ENCODE results near the gene MICALL1. TPM values are rescaled to one million over a fixed set of nuclear protein-coding genes. Genes with fewer than 3 reads are reported as not detected.

MICALL1 gene, protein sequence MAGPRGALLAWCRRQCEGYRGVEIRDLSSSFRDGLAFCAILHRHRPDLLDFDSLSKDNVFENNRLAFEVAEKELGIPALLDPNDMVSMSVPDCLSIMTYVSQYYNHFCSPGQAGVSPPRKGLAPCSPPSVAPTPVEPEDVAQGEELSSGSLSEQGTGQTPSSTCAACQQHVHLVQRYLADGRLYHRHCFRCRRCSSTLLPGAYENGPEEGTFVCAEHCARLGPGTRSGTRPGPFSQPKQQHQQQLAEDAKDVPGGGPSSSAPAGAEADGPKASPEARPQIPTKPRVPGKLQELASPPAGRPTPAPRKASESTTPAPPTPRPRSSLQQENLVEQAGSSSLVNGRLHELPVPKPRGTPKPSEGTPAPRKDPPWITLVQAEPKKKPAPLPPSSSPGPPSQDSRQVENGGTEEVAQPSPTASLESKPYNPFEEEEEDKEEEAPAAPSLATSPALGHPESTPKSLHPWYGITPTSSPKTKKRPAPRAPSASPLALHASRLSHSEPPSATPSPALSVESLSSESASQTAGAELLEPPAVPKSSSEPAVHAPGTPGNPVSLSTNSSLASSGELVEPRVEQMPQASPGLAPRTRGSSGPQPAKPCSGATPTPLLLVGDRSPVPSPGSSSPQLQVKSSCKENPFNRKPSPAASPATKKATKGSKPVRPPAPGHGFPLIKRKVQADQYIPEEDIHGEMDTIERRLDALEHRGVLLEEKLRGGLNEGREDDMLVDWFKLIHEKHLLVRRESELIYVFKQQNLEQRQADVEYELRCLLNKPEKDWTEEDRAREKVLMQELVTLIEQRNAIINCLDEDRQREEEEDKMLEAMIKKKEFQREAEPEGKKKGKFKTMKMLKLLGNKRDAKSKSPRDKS
- polyA plus RNA-seq: 4.7 TPM

DNA sequence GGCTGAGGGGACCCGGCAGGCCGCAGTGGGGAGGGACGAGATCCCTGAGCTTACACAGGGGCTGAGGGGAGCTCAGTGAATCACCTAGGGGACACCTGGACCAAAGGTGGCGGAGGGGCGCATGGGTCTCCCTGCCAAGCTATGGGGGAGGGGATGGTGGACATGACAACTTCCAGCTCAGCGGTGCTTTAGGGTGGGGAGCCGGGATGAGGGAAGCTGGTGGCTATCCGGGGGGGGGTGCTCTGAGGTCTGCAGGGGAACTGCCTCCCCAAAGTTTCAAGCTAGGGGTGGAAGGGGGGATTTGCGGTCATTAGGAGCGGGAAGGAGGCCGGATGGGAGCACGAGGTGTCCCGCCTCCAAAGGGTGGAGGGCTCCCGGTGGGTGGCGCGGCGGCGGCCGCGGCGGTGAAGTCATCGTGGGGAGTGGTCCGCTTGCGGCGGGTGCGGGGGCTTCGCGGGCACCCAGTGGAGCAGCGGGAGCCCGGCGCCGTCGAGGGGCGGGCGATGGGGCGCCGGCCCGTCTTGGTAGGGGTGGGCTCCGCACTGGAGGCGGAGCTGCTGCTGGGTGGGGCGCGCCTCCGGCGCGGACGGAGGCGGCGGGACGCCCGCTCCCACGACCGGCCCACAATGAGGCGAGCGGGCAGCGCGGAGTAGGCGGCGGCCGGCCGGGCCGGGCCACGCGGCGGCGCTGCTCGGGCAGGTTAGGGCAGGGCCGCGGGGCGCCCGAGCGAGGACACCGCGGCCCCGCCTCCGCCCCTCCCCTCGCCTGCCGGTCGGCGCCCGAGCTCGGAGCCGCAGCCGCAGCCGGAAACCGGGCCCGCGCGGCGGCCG lies at the start of gene MICALL1:
Gene MICALL1, plus strand, starts transcription at position 764 of the 830 bp plus-strand sequence. CDS start 126 bp downstream, outside the sequence.
- Mint-ChIP-seq H3K27ac (peak within 1 kb of the TSS; percentile 70 to 91 (median 82)), H3K36me3 (peaks cover 6% of the 10 kb centered on the region), H3K4me3 (peak within 1 kb of the TSS; percentile 78 to 95 (median 86)), H3K9me3 (no peaks in the 10 kb centered on the region), H3K27me3 (no peaks in the 10 kb centered on the region), H3K4me1 (peaks cover 9 to 24% (median 14%) of the 10 kb centered on the region in 3 donors)

DNA sequence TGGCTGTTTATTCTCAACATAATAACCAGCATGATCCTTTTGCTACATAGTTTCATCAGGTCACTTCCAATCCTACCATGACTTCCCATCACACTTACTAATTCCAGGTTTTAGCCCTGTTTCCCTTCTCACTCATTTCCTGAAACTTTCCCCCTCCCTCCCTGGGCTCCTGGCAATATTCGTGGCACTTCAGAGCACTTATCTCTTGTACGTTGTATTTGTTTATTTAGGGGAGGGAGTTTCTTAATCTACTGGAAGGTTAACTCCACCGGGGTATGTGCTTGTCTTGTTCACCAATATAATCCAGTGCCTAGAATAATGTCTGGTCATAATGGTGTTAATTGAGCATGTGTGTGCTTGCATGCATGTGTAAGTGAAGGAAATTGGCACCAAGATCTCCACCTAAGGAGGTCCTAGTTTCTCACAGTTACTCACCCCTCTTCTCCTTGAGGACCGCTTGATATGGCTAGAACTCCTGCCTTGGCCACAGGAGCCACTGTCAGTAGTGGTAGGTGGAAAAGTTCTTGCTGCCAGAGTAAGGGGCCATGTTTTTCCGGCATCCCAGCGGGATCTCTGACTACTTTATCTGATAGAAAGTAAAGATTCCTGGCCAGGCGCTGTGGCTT lies 45.2 kb upstream of the MICALL1 start:
- peaks cover 2% of the 10 kb centered on the region for H3K36me3 Mint-ChIP-seq
- H3K27ac Mint-ChIP-seq: no peak overlapping the region
- no peaks in the 10 kb centered on the region for H3K27me3 Mint-ChIP-seq
- no peaks in the 10 kb centered on the region for H3K9me3 Mint-ChIP-seq
- H3K4me3 Mint-ChIP-seq: no peak overlapping the region
- peaks cover 0 to 5% (median 2%) of the 10 kb centered on the region in 3 donors for H3K4me1 Mint-ChIP-seq

DNA sequence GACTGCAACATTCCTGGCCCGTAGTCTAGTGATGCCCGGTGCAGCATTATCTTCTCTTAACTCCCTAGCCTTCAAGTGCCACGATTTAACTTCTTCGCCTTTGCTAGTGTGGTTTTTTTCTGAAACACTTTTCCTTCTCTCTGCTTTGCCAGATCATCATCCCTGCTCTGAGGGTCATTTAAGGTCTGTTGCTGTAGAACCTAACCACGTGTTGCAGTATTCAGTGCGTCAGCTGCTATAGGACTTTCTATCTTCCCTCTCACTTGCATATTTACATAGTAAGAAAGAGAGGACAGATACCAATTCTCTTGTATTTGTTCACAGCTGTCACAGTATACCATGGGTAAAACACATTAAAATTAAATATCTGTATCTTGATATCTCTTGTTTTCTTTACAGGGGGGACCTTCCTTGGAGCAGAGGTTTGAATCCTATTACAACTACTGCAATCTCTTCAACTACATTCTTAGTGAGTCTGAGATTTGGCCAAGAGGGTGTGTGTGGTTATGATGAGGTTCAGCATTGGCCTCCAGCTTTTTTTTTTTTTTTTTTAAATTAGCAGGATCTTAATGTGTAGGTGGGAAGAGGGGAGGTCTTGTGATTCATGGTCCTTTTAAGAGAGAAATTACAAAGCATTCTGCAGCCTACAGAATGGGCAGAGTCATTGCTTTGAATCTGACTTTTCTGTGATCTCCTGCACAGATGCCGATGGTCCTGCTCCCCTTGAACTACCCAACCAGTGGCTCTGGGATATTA lies 43.3 kb upstream of the MICALL1 start:
- H3K27me3 Mint-ChIP-seq: no peaks in the 10 kb centered on the region
- H3K4me1 Mint-ChIP-seq: peaks cover 0 to 5% (median 2%) of the 10 kb centered on the region in 3 donors
- H3K27ac Mint-ChIP-seq: no peak overlapping the region
- H3K36me3 Mint-ChIP-seq: peaks cover 2% of the 10 kb centered on the region
- no peaks in the 10 kb centered on the region for H3K9me3 Mint-ChIP-seq
- no peak overlapping the region for H3K4me3 Mint-ChIP-seq

DNA sequence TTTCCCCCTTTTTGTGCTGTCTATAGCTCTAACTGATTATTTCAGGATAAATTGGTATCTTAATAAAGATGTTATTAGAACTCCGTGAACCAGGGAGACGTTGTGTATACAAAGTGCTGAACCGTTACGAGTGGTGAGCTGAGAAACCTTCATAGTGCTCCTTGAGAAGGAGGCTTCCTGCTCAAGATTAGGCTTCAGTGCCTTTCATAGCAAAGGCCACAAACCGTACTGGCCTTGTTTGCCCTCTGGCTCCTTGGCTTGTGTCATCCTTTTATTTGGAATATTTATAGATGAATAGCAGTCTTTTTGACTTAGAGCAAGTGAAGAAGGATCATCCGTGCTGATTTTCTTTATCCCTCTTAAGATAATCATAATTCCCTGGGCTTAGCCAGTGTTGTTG lies 40.6 kb upstream of the MICALL1 start:
- no peaks in the 10 kb centered on the region for H3K27me3 Mint-ChIP-seq
- peaks cover 0 to 5% (median 2%) of the 10 kb centered on the region in 3 donors for H3K4me1 Mint-ChIP-seq
- H3K9me3 Mint-ChIP-seq: no peaks in the 10 kb centered on the region
- H3K36me3 Mint-ChIP-seq: peaks cover 2% of the 10 kb centered on the region
- H3K4me3 Mint-ChIP-seq: no peak overlapping the region
- no peak overlapping the region for H3K27ac Mint-ChIP-seq

DNA sequence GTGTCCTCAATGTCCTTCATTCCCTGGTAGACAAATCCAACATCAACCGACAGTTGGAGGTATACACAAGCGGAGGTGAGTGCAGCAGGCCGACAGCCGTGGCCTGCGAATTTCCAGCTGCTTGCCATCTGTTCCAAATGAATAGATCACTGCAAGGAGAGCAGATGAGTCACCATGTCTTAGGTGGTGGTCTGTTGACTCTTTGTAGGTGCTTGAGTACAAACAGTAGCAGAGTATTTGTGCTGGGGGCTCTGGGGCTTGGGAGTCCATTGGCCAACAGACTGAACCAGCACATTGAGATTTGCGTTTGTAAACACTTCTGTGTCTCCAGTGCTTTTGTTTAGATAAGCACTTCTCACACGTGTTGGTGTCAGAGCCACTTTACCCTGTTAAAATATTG lies 35.8 kb upstream of the MICALL1 start:
- H3K36me3 Mint-ChIP-seq: peaks cover 2% of the 10 kb centered on the region
- H3K9me3 Mint-ChIP-seq: no peaks in the 10 kb centered on the region
- no peak overlapping the region for H3K4me3 Mint-ChIP-seq
- no peak overlapping the region for H3K27ac Mint-ChIP-seq
- no peaks in the 10 kb centered on the region for H3K27me3 Mint-ChIP-seq
- H3K4me1 Mint-ChIP-seq: no peaks in the 10 kb centered on the region

DNA sequence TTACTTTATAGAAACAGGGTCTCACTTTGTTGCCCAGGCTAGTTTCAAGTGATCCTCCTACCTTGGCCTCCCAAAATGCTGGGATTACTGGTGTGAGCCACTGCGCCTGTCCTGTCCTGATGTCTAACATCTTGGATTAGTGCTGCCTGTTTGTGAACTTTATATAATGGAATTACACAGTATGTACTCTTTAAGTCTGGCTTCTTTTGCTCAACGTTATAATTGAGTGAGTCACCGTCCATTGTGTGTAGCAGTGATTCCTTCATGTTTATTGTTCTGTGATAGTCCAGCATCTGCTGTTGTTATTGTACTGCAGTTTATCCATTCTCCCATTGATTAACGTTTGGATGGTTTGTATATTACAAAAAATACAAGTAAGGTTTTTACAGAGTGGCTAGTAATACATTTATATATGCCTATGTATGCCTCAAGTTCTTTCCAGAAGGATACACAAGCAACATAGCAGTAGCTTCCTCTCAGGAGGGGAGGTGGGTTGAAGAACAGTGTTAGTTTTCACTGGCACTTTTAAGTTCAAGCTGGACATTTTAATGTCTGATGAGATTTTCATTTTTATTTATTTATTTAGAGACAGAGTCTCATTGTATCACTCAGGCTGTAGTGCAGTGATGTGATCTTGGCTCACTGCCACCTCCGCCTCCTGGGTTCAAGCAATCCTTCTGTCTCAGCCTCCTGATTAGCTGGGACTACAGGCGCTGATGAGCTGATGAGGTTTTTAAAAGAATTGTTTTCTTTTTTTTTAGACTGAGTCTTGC lies 25.2 kb upstream of the MICALL1 start:
- Mint-ChIP-seq H3K27me3 (no peaks in the 10 kb centered on the region), H3K36me3 (peaks cover 4% of the 10 kb centered on the region), H3K9me3 (no peaks in the 10 kb centered on the region), H3K4me1 (peaks cover 0 to 3% (median 3%) of the 10 kb centered on the region in 3 donors), H3K4me3 (no peak overlapping the region), H3K27ac (no peak overlapping the region)

DNA sequence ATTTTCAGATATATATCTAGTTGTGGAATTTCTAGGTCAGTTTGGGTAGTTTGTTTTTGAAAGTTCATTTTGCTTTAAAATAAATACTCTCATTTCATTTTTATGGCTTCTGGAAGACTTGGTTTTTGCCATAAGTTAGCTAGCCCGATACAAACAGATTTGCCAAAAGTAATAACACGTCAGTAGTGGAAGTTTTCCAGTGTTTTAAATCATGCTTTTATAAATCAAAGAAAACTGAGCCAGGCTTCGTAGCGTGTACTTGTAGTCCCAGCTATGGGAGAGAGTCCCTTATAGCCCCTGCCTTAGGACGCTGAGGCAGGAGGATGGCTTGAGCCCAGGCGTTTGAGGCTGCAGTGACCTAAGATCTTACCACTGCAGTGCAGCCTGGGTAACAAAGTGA lies 21.7 kb upstream of the MICALL1 start:
- no peak overlapping the region for H3K27ac Mint-ChIP-seq
- H3K9me3 Mint-ChIP-seq: no peaks in the 10 kb centered on the region
- no peak overlapping the region for H3K4me3 Mint-ChIP-seq
- H3K4me1 Mint-ChIP-seq: peaks cover 0 to 3% (median 2%) of the 10 kb centered on the region in 3 donors
- no peaks in the 10 kb centered on the region for H3K27me3 Mint-ChIP-seq
- peaks cover 2% of the 10 kb centered on the region for H3K36me3 Mint-ChIP-seq

DNA sequence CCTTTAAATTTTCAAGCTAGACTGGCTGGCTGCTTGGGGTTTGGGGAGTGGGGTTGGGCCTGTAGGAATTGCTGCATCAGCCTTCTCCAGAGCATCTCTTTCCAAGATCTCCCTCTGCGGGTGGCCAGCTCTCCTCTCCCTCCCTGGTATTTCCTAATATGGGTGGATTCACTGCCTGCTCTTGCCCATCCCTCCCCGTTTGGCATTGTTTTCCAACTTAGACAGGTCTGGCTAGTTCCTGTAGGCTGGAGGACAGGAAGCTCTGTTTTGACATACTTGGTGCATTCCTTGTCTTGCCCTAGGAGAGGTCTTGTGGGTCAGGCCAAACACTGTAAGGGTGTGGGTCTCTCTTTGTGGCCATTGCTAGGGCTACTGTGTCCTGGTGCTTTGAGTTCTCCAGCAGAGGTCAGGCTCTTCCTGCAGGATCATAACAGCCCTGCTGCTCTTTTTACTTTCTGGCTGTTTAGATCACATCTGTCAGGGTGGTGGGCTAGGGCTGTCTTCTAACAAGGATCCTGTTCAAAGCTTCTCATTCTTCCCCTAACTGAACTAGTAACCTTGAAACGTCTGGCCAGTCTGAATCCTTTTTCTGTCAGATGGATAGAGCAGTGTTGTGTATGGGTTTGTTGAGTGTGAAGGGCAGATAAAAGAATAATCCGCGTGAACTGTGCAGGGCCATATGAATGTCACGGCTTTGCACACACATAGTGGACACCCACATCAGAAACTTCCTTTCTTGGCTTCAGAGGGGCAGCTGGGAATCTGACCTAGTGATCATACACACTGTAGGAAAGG lies 18.3 kb upstream of the MICALL1 start:
- peak overlapping the region in 1 of 3 donors; percentile 50 for H3K27ac Mint-ChIP-seq
- H3K27me3 Mint-ChIP-seq: no peaks in the 10 kb centered on the region
- H3K4me3 Mint-ChIP-seq: no peak overlapping the region
- H3K36me3 Mint-ChIP-seq: peaks cover 2% of the 10 kb centered on the region
- peaks cover 0 to 3% (median 2%) of the 10 kb centered on the region in 3 donors for H3K4me1 Mint-ChIP-seq
- no peaks in the 10 kb centered on the region for H3K9me3 Mint-ChIP-seq

DNA sequence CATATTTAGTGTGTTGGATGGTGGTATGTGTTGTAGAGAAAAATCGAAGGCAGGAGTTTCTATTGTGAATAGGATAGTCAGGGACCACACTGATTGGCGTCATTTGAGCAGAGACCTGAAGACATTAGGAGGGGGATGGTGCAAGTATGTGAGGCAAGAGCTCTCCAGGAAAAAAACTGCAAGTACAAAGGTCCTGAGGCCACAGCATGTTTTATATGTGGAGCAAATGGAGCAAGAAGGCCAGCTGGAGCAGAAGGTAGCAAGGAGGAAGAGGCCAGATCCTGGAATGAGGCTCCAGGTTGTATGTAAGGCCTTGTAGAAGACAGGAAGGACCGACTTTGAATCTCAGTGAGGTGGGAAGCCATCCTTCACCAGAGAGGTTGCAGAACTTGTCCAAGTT lies 14.2 kb upstream of the MICALL1 start:
- H3K4me3 Mint-ChIP-seq: peak overlapping the region in 1 of 4 donors; percentile 46
- H3K9me3 Mint-ChIP-seq: no peaks in the 10 kb centered on the region
- H3K36me3 Mint-ChIP-seq: no peaks in the 10 kb centered on the region
- H3K4me1 Mint-ChIP-seq: peaks cover 10 to 12% (median 10%) of the 10 kb centered on the region in 3 donors
- no peaks in the 10 kb centered on the region for H3K27me3 Mint-ChIP-seq
- peak overlapping the region in 1 of 3 donors; percentile 4 for H3K27ac Mint-ChIP-seq

DNA sequence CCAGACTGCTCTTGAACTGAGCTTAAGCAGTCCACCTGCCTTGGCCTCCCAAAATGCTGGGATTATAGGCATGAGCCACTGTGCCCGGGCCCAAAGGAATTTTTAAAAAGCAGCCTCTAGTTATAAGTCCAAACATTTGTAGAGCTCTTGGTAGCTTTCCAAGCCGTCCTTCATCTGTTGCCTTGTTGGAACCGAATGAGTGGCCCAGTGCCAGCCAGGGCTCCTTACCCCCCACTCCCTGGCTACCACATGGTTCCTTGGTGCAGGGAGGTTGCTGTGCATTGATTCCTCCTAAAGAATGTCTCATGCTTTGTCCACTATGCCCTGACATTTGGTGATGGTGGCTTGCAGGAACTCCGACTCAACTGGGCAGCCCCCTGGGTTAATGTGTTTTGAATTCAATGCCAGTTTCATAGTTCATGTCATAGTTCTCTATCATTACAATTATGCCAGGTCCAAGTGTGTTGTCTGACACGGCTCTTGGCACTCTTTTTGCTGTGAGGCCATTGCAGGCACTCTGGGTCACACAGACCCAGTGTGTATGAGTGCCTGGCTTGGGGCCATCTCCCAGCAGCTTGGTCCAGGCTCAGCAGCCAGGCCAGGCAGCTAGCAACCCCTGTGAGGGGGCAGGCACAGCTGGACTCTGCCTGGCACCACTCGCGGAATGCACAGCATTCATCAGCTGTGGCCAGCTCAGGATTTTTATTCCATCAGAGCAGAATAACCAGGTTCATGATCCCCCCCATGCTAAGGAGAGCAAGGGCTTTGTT lies 13.3 kb upstream of the MICALL1 start:
- H3K9me3 Mint-ChIP-seq: no peaks in the 10 kb centered on the region
- H3K27me3 Mint-ChIP-seq: no peaks in the 10 kb centered on the region
- no peaks in the 10 kb centered on the region for H3K36me3 Mint-ChIP-seq
- peak overlapping the region in 1 of 3 donors; percentile 95 for H3K27ac Mint-ChIP-seq
- no peak overlapping the region for H3K4me3 Mint-ChIP-seq
- H3K4me1 Mint-ChIP-seq: peaks cover 10 to 14% (median 10%) of the 10 kb centered on the region in 3 donors

DNA sequence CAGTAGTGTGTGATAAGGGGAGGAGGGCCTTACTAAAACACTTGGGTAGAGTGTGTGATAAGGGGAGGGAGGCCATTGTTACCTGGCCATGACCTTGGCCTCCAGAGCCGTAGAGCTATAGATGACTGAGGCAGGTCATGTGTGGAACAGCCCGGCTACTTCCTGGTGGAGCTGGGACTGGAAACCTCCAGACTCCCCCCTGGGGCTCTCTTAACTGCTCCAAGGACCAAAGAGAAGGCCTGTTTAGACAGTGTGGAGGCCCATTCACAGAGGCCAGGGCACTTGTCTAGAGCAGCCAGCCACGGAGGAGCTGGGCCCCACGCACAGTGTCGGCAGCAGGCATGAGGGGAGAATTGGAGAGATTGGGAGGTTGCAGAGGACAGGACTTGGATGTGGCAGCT lies 12.5 kb upstream of the MICALL1 start:
- no peaks in the 10 kb centered on the region for H3K9me3 Mint-ChIP-seq
- peaks cover 10 to 14% (median 10%) of the 10 kb centered on the region in 3 donors for H3K4me1 Mint-ChIP-seq
- no peaks in the 10 kb centered on the region for H3K36me3 Mint-ChIP-seq
- H3K4me3 Mint-ChIP-seq: peak overlapping the region in 1 of 4 donors; percentile 77
- H3K27me3 Mint-ChIP-seq: no peaks in the 10 kb centered on the region
- H3K27ac Mint-ChIP-seq: peak overlapping the region in 2 of 3 donors; percentile 87 to 95
